Lower leg skin (tissue), 3 donors: ENCODE measurements around the gene VGLL2.

ENCODE experiments used
- CTCF ChIP-seq, 3 donors: fragments of 450-650 bp; IDR thresholded peaks; one replicate each; pipeline ENCODE4 v1.5.1; 2016; ENCODE audit warnings: antibody characterized with exemption in 3 of 3, mild to moderate bottlenecking in 3 of 3, moderate library complexity in 2 of 3
- POLR2A ChIP-seq, 2 donors: fragments of 450-650 bp; IDR thresholded peaks; one replicate each; pipeline ENCODE4 v1.6.1; 2016 to 2017; ENCODE audit warnings: antibody characterized with exemption in 2 of 2, mild to moderate bottlenecking in 1 of 2, moderate library complexity in 1 of 2

- TF ChIP-seq CTCF (IDR thresholded peaks at IDR 0.05) (no peak), POLR2A (IDR thresholded peaks at IDR 0.05) (no peak)
These were observed 5.6 kb downstream of the VGLL2 start for GRCh38 chr6:117270843-117271507.
